K562 (cell line): ENCODE measurements around the gene SH3GLB2. TPM values are rescaled to one million over a fixed set of nuclear protein-coding genes. Genes with fewer than 3 reads are reported as not detected.

Experiments used
- ATF3 ChIP-seq, 2 experiments: fragments of 450-650 bp in 1 of 2; sonication (generic) in 1 of 2; formaldehyde crosslinking in 1 of 2; IDR thresholded peaks in 1 of 2; conservative IDR thresholded peaks in 1 of 2; 2 replicates each; pipeline versions ENCODE4 v1.6.1 to v1.8.1; 2016 to 2023; ENCODE audit warnings: mild to moderate bottlenecking in 2 of 2, moderate library complexity in 2 of 2, inconsistent platforms in 1 of 2, missing genetic modification reagents in 1 of 2
- ATF7 ChIP-seq: fragments of 450-650 bp; IDR thresholded peaks from 2 replicates; pipeline ENCODE4 v1.7.1; 2014; ENCODE audit warnings: mild to moderate bottlenecking, moderate library complexity
- CBFA2T3 ChIP-seq: fragments of 450-650 bp; IDR thresholded peaks from 2 replicates; pipeline ENCODE4 v1.6.1; 2017
- CBX1 ChIP-seq: sonication (generic); IDR thresholded peaks from 2 replicates; pipeline ENCODE4 v1.6.1; 2016; ENCODE audit warnings: antibody characterized with exemption, low read depth, mild to moderate bottlenecking
- CEBPG ChIP-seq, 3 experiments: fragments of 200-800 bp in 1 of 3; sonication (Bioruptor generic) in 1 of 3; sonication (generic) in 1 of 3; formaldehyde crosslinking in 1 of 3; IDR thresholded peaks in 2 of 3; conservative IDR thresholded peaks in 1 of 3; 2 replicates each; pipeline versions ENCODE4 v1.6.1 to v1.8.0; 2016 to 2022; ENCODE audit warnings: missing compliant biosample characterization in 2 of 3, missing genetic modification characterization in 2 of 3, mild to moderate bottlenecking in 1 of 3, missing genetic modification reagents in 1 of 3
- HDAC2 ChIP-seq: fragments of 450-650 bp; IDR thresholded peaks from 2 replicates; pipeline ENCODE4 v1.6.1; 2016; ENCODE audit warnings: mild to moderate bottlenecking
- MBD2 ChIP-seq: sonication (generic); IDR thresholded peaks from 2 replicates; pipeline ENCODE4 v1.6.1; 2016; ENCODE audit warnings: low read depth, borderline replicate concordance
- MEIS2 ChIP-seq: fragments of 450-650 bp; IDR thresholded peaks from 2 replicates; pipeline ENCODE4 v1.6.1; 2014; ENCODE audit warnings: mild to moderate bottlenecking; ENCODE audit not compliant: partially characterized antibody
- MNT ChIP-seq, 2 experiments: fragments of 450-650 bp; conservative IDR thresholded peaks; 2 replicates each; pipeline ENCODE4 v1.6.1; 2017; ENCODE audit warnings: mild to moderate bottlenecking in 2 of 2, moderate library complexity in 2 of 2
- MYC ChIP-seq, 2 experiments: fragments of 250-450 bp in 1 of 2; sonication (Bioruptor Pico) in 1 of 2; IDR thresholded peaks; 2 replicates each; pipeline versions ENCODE4 v1.5.1 to v1.6.1; 2012 to 2021; ENCODE audit warnings: low read depth in 2 of 2, borderline replicate concordance in 1 of 2, improper control_type of control experiment in 1 of 2, low read length in 1 of 2, mild to moderate bottlenecking in 1 of 2, moderate library complexity in 1 of 2
- NBN ChIP-seq: fragments of 450-650 bp; IDR thresholded peaks from 2 replicates; pipeline ENCODE4 v1.6.1; 2016; ENCODE audit warnings: low read depth, mild to moderate bottlenecking
- POLR2G ChIP-seq: fragments of 200-400 bp; formaldehyde crosslinking; IDR thresholded peaks from 2 replicates; pipeline ENCODE4 v1.6.1; 2017; ENCODE audit warnings: low read depth, mild to moderate bottlenecking, antibody characterized with exemption, low read length, moderate library complexity
- RCOR1 ChIP-seq, 2 experiments: IDR thresholded peaks; 2 replicates each; pipeline ENCODE4 v1.6.1; 2012; ENCODE audit warnings: low read depth in 2 of 2, low read length in 2 of 2, borderline replicate concordance in 1 of 2, improper control_type of control experiment in 1 of 2
- SMARCE1 ChIP-seq: fragments of 450-650 bp; IDR thresholded peaks from 2 replicates; pipeline ENCODE4 v1.7.1; 2016; ENCODE audit warnings: mild to moderate bottlenecking
- SP1 ChIP-seq: sonication (generic); formaldehyde crosslinking; IDR thresholded peaks from 2 replicates; pipeline ENCODE4 v1.8.1; 2022; ENCODE audit warnings: mild to moderate bottlenecking, missing genetic modification reagents
- polyA plus RNA-seq, 8 experiments: library from polyadenylated mRNA; depleted of rRNA in 4 of 8; stranded (reverse) in 5 of 8; unstranded in 3 of 8; fragments of >200 nt; fragmentation: Nextera tagmentation in 2 of 8; fragmentation: Illumina TruSeq in 1 of 8; extraction: Ambion mirVana in 2 of 8; extraction: Trizol in 1 of 8; gene quantifications; 2 replicates each; pipeline versions ENCODE4 v1.2.1 to v1.2.3, GENCODE V29; 2011 to 2014; ENCODE audit warnings: inconsistent platforms in 1 of 8, missing spikeins in 1 of 8
- total RNA-seq, 7 experiments: library from RNA; depleted of rRNA in 6 of 7; stranded (reverse); fragments of >200 nt in 6 of 7; fragmentation: Illumina TruSeq in 2 of 7; extraction: Trizol in 2 of 7; gene quantifications; 2 replicates each; pipeline versions ENCODE4 v1.2.1 to v1.2.3, GENCODE V29; 2011 to 2021; ENCODE audit warnings: low replicate concordance in 1 of 7

The SH3GLB2 gene
- total and polyA plus RNA-seq, 9 of the 15 experiments (the other 6 are each of a cell fraction or from before 2014, with no cell fraction given): 0.20 to 118 (median 58.8) TPM

DNA sequence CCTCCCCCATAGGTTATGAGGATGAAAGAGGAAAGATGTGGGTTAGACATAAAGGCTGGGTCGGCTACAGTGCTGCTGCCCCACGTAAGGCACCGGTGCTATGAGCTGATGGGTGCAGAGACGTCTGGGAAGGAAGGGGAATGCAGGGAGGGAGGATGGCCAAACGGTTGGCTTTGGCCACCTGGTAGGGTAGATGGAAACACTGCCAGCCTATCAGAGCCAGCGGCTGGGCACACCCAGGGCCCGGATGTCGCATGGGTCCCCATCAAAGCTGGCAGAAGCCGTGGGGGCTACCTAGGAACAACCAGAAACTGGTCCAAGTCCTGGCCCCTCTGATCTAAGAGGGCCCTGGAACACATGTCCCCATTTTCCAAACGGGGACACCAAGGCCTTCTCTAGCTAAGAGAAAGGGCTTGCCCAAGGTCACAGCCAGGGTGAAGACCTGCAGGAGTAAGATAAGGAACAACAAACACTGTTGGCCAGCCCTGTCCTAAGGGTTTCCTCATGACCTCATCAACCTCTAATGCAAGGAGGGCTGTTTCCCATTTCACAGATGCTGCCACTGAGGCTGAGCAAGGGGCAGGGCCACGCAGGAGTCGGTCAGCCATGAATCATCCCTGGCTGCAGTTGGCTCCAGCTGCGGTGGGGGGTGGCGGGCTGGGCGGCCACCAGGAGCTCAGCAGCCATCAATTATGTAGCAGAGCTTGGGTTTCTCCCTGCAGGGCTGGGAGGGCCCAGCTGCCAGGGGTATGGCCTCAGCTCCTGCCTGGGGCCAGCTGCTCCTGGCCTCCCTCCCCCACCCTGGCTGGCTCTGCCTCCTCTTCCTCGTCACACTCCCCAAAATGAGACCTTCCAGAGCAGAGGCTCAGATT, 4.9 kb downstream of the SH3GLB2 start (continued):
- TF ChIP-seq NBN (0 out of 2 replicates have a peak, but pooled peaks have one; percentile 82), POLR2G (peak; percentile 47), MEIS2 (peak; percentile 94), ATF7 (peak; percentile 98), CEBPG (CRISPR knock-in tag; IDR thresholded peaks at IDR 0.05) (0 out of 2 replicates have a peak, but pooled peaks have one; percentile 24), CEBPG (tag; conservative IDR thresholded peaks at IDR 0.05 in 1 of 2, IDR thresholded peaks at IDR 0.05 in 1 of 2) (peak in 1 of 2 experiments; percentile 37; a peak in 2 of 4 replicates), SP1 (CRISPR knock-in tag) (peak; percentile 85), CBX1 (peak; percentile 98), MNT (conservative IDR thresholded peaks at IDR 0.05) (peak in 1 of 2 experiments; percentile 59; a peak in 1 of 4 replicates), MBD2 (peak; percentile 36; the same call in 1 of the 2 replicates), MYC (IDR thresholded peaks at IDR 0.05; ENCODE audit: low read depth, low read length) (0 out of 2 replicates have a peak, but pooled peaks have one; percentile 36), MYC (CRISPR knock-in tag; IDR thresholded peaks at IDR 0.05; ENCODE audit: borderline replicate concordance, low read depth) (no peak), RCOR1 (IDR thresholded peaks at IDR 0.05; ENCODE audit: borderline replicate concordance in 1 of 2, low read depth in 2 of 2, low read length in 2 of 2) (peak; percentile 67 to 96; a peak in 3 of 4 replicates), HDAC2 (peak; percentile 97), ATF3 (IDR thresholded peaks at IDR 0.05) (peak; percentile 94), ATF3 (CRISPR knock-in tag; conservative IDR thresholded peaks at IDR 0.05) (peak; percentile 91), SMARCE1 (peak; percentile 87), CBFA2T3 (peak; percentile 89)
